ENCODE measurements around the gene GALNT9. TPM values are rescaled to one million over a fixed set of nuclear protein-coding genes. Genes with fewer than 3 reads are reported as not detected.

Gene GALNT9
- polyA plus RNA-seq, 1 donor from 2014 or later = 13.5 TPM

- Histone ChIP-seq H3K27me3 (ENCODE audit: insufficient read depth, low read depth, low read length) (no peaks in the 10 kb centered on the region), H3K4me3 (ENCODE audit: low read length) (no peak overlapping the region), H4K20me1 (ENCODE audit: insufficient read depth) (no peaks in the 10 kb centered on the region), H3K79me2 (replicated peaks; ENCODE audit: insufficient read depth, low read length) (no peaks in the 10 kb centered on the region), H3K36me3 (ENCODE audit: insufficient read depth, low read length) (no peaks in the 10 kb centered on the region), H2AFZ (ENCODE audit: low read depth, low read length) (no peak overlapping the region), H3F3A (ENCODE audit: insufficient read depth, low read length, poor library complexity, severe bottlenecking) (no peaks in the 10 kb centered on the region), H3K9me2 (ENCODE audit: insufficient read depth, low read length) (no peaks in the 10 kb centered on the region), H3K4me2 (ENCODE audit: low read length) (no peak overlapping the region), H3K27ac (ENCODE audit: low read length) (no peak overlapping the region), H3K9ac (ENCODE audit: low read length) (no peak overlapping the region), H3K9me3 (ENCODE audit: low read length) (no peaks in the 10 kb centered on the region)
- TF ChIP-seq REST (IDR thresholded peaks at IDR 0.05; ENCODE audit: borderline replicate concordance) = no peak
- TF ChIP-seq TAF1 (IDR thresholded peaks at IDR 0.05; ENCODE audit: low read depth) = no peak
- no peak for TF ChIP-seq EZH2 (IDR thresholded peaks at IDR 0.05; ENCODE audit: borderline replicate concordance, insufficient read depth, low read length, poor library complexity, severe bottlenecking)
- TF ChIP-seq POLR2AphosphoS5 (IDR thresholded peaks at IDR 0.05) = no peak
- no peak for TF ChIP-seq EP300 (conservative IDR thresholded peaks at IDR 0.05; ENCODE audit: poor library complexity, severe bottlenecking)
- no peak for TF ChIP-seq CTCF (IDR thresholded peaks at IDR 0.05; ENCODE audit: poor library complexity, severe bottlenecking)
- TF ChIP-seq MXI1 (conservative IDR thresholded peaks at IDR 0.05; ENCODE audit: poor library complexity, severe bottlenecking) = no peak
- no peak for TF ChIP-seq RAD21 (conservative IDR thresholded peaks at IDR 0.05)
Measured at GRCh38 chr12:132200800-132201199, 128.6 kb downstream of the GALNT9 start.

- TF ChIP-seq SMC3 (conservative IDR thresholded peaks at IDR 0.05; ENCODE audit: poor library complexity) (no peak), REST (IDR thresholded peaks at IDR 0.05; ENCODE audit: borderline replicate concordance) (no peak), EZH2 (IDR thresholded peaks at IDR 0.05; ENCODE audit: borderline replicate concordance, insufficient read depth, low read length, poor library complexity, severe bottlenecking) (no peak), CTCF (IDR thresholded peaks at IDR 0.05; ENCODE audit: poor library complexity, severe bottlenecking) (no peak), EP300 (conservative IDR thresholded peaks at IDR 0.05; ENCODE audit: poor library complexity, severe bottlenecking) (no peak), RAD21 (conservative IDR thresholded peaks at IDR 0.05) (no peak), MXI1 (conservative IDR thresholded peaks at IDR 0.05; ENCODE audit: poor library complexity, severe bottlenecking) (no peak), TAF1 (IDR thresholded peaks at IDR 0.05; ENCODE audit: low read depth) (no peak), POLR2AphosphoS5 (IDR thresholded peaks at IDR 0.05) (no peak)
- Histone ChIP-seq H3F3A (ENCODE audit: insufficient read depth, low read length, poor library complexity, severe bottlenecking) (no peaks in the 10 kb centered on the region), H3K4me3 (ENCODE audit: low read length) (no peak overlapping the region), H3K4me2 (ENCODE audit: low read length) (no peak overlapping the region), H3K27ac (ENCODE audit: low read length) (no peak overlapping the region), H2AFZ (ENCODE audit: low read depth, low read length) (no peak overlapping the region), H3K9me2 (ENCODE audit: insufficient read depth, low read length) (no peaks in the 10 kb centered on the region), H3K79me2 (replicated peaks; ENCODE audit: insufficient read depth, low read length) (no peaks in the 10 kb centered on the region), H4K20me1 (ENCODE audit: insufficient read depth) (no peaks in the 10 kb centered on the region), H3K9me3 (ENCODE audit: low read length) (no peaks in the 10 kb centered on the region), H3K36me3 (ENCODE audit: insufficient read depth, low read length) (no peaks in the 10 kb centered on the region), H3K9ac (ENCODE audit: low read length) (no peak overlapping the region), H3K27me3 (ENCODE audit: insufficient read depth, low read depth, low read length) (no peaks in the 10 kb centered on the region)
Measured at GRCh38 chr12:132199526-132200319, 129.7 kb downstream of the GALNT9 start.
